GM18907 (cell line): Measurements from ENCODE around the gene DCANP1.
"Not testable (repeated sequence)": the region's sequence is repeated elsewhere in the genome, so short reads cannot be mapped to it uniquely, and the experiment has no call there.

Source experiments
- ATAC-seq: cut with Tn5 transposase; IDR thresholded peaks from one replicate; pipeline ENCODE4 v1.9.1; 2021; ENCODE audit warnings: mild to moderate bottlenecking, moderate library complexity; ENCODE audit not compliant: unreplicated experiment

The DCANP1 gene

GRCh38 chr5:135447298-135447929 is at the start of gene DCANP1:
DCANP1 (minus strand) TSS chr5:135447348; CDS start chr5:135447108, 240 bp downstream.
- ATAC-seq = no peak

GRCh38 chr5:135495531-135495930 is 48.4 kb upstream of the DCANP1 start:
- ATAC-seq = not testable (repeated sequence)

- ATAC-seq = no peak
These were observed 47.0 kb upstream of the DCANP1 start for GRCh38 chr5:135494196-135494595.

GRCh38 chr5:135493406-135494180 is 46.4 kb upstream of the DCANP1 start:
- no peak for ATAC-seq

- ATAC-seq = no peak
These were observed 45.1 kb upstream of the DCANP1 start for GRCh38 chr5:135492319-135492626.

GRCh38 chr5:135491552-135492318 is 44.6 kb upstream of the DCANP1 start:
- no peak for ATAC-seq

GRCh38 chr5:135491038-135491551 is 43.9 kb upstream of the DCANP1 start:
- no peak for ATAC-seq

GRCh38 chr5:135490245-135491037 is 43.3 kb upstream of the DCANP1 start:
- ATAC-seq = no peak

- no peak for ATAC-seq
These were observed 42.5 kb upstream of the DCANP1 start for GRCh38 chr5:135489466-135490244.

GRCh38 chr5:135488727-135489465 is 41.7 kb upstream of the DCANP1 start:
- no peak for ATAC-seq

- no peak for ATAC-seq
These were observed 40.8 kb upstream of the DCANP1 start for GRCh38 chr5:135487839-135488514.

GRCh38 chr5:135487037-135487395 is 39.9 kb upstream of the DCANP1 start:
- ATAC-seq = no peak

GRCh38 chr5:135486131-135487036 is 39.2 kb upstream of the DCANP1 start:
- ATAC-seq = no peak

- ATAC-seq = no peak
These were observed 37.5 kb upstream of the DCANP1 start for GRCh38 chr5:135484674-135485086.

- no peak for ATAC-seq
These were observed 36.1 kb upstream of the DCANP1 start for GRCh38 chr5:135483254-135483653.

GRCh38 chr5:135482381-135482933 is 35.3 kb upstream of the DCANP1 start:
- ATAC-seq = no peak

GRCh38 chr5:135481909-135482311 is 34.8 kb upstream of the DCANP1 start:
- ATAC-seq = no peak

- no peak for ATAC-seq
These were observed 34.2 kb upstream of the DCANP1 start for GRCh38 chr5:135481387-135481786.
